Activated T-helper 1 cell treated with Interleukin-2 at 50 U/mL for 16 hours (primary cell): ENCODE data around the gene TBC1D10A.

Experiments
- DNase-seq: peaks from one replicate; pipeline ENCODE4 v3.0.0-alpha.2; 2020; ENCODE audit warnings: low read depth

The TBC1D10A gene

GRCh38 chr22:30245985-30246813 is 80.5 kb downstream of the TBC1D10A start, which contains the start of gene LIF:
Gene LIF (minus strand): TSS chr22:30246759. CDS start chr22:30246695, 64 bp downstream.
- DNase-seq, result peak; percentile 30

- DNase-seq, result no peak
Observed at GRCh38 chr22:30245181-30245984, 81.4 kb downstream of the TBC1D10A start.

DNA sequence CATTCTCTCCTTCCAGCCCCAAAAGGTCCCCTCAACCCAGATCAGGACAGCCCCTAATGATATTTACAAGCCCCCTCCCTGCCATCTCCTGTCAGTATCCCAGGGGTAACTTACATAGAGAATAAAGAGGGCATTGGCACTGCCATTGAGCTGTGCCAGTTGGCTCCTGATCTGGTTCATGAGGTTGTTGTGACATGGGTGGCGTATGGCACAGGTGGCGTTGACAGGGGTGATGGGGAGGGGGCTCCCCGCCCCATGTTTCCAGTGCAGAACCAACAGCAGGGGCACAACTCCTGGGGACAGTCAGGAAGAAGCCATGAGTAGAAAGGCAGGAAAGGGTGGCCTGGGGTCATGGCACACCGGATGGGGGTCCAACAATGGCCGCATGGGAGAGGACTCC is 82.1 kb downstream of the TBC1D10A start:
- DNase-seq, result no peak

DNA sequence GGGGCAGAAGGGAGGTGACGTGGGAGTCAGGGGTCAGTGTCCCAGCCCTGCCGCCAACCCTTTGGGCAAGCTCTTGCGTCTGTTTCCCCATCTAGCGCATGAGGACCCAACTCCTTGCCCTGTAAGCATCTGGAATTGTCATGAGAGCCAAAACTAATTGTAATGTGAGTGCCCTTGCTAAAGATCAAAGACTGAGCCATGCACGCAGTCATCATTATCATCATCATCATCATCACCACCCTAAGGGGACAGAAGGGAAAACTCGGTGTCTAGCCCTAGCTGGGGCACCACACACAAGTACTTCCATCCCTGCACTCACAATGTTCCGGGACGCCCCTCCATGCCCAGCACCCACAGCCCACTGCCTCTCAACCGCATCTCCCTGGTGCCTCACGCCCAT is 82.7 kb downstream of the TBC1D10A start:
- no peak for DNase-seq

DNA sequence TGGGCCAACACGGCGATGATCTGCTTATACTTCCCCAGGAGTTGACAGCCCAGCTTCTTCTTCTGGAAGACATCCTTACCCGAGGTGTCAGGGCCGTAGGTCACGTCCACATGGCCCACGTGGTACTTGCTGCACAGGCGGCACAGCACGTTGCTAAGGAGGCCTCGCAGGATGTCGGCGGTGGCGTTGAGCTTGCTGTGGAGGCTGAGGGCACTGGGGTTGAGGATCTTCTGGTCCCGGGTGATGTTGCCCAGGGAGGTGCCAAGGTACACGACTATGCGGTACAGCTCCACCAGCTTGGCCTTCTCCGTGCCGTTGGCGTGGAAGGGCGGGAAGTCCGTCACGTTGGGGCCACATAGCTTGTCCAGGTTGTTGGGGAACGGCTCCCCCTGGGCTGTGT is 83.1 kb downstream of the TBC1D10A start:
- DNase-seq, result no peak
